NCI-H69 (cell line): ENCODE results near the gene VSX2.

Experiments used
- DNase-seq: peaks from one replicate; lab custom pipeline; 2025; lab: John Stamatoyannopoulos, UW

The VSX2 gene

DNA sequence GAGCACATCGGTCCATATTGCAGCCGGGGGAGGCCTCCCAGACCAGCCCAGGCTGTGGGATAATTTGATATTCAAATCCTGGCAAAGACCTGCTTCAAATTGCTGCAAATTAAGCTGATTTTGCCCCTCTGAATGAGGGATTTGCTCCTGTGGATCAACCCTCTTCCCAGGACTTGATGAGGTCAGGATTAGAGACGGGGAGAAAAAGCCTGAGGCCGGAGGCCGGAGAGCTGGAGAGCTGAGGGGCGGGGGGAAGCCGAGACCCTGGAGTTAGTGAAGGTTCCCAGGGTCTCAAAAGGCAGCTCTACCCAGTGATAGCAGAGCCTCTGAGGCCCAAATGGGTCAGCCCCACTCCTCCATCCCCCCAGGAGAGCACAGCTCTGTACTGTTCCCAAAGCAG, 17.5 kb upstream of the VSX2 start:
- DNase-seq = no peak

DNA sequence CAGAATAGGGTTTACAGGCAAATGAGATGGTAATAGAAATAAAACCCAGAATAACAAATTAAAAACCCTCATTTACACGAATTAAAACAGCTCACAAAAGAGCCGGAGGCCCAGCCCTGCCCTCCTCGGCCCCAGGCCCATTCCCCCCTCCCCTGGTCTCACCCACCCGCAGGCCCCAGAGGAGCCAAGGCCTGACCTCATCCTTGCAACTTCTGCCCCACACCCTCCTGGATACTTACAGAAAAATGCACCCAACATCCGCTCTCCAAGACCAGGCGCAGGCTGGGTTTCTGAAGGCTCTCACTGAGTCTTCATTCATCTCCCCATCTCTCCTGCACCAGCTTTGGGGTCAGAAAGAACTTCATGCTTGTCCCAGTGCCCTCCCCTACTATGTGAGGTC, 16.2 kb upstream of the VSX2 start:
- no peak for DNase-seq

DNA sequence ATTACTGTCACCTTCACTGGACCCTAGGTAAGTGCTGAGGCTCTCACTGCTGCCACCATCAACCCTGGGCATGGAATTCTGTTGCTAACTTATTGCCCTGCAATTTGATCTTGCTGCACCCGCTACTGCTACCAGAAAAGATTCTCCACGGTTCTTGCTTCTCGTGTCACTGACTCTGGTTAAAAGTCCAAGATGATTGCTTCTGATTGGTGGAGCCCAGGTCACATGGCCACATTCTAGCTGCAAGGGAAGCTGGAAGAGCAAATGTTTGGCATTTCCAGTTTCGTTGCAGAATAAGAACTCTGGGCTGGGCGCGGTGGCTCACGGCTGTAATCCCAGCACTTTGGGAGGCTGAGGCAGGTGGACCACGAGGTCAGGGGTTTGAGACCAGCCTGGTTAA, 7.5 kb upstream of the VSX2 start:
- DNase-seq = no peak

DNA sequence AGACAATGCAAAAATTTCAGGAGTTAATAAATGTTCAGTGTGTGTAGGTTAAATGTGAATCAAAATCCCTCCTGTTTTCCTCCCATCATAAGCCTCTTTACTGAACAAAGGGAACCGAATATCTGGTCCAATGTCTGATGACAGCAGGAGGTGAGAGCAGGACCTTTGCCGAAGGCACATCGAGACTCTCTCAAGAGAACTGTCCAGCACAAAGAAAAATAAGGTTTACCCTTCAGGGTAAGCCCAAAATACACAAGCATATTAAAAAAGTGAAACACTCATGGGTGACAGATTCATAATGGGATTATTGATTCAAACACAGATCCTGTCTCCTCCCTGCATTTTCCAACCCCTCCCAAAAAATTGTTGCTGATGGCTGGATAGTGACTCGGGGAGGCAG, 4.2 kb upstream of the VSX2 start:
- no peak for DNase-seq

DNA sequence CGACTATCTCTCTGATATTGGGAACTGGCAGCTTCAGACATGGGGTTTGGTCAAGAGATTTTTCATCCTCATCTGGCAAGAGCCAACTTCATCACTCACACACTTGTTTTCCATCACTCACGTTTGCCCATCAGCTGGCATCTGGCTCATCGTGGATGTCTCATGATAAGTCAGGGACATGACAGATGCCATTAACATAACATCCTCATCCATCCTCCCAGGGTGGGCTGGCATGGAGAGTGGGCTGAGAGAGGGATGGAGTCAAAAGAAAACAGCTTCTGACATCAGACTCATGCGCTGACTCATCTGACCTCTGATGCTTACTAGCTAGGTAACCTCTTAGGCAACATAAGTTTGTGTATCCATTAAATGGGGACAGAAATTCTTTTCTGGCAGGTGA, 1.8 kb upstream of the VSX2 start:
- DNase-seq = no peak

DNA sequence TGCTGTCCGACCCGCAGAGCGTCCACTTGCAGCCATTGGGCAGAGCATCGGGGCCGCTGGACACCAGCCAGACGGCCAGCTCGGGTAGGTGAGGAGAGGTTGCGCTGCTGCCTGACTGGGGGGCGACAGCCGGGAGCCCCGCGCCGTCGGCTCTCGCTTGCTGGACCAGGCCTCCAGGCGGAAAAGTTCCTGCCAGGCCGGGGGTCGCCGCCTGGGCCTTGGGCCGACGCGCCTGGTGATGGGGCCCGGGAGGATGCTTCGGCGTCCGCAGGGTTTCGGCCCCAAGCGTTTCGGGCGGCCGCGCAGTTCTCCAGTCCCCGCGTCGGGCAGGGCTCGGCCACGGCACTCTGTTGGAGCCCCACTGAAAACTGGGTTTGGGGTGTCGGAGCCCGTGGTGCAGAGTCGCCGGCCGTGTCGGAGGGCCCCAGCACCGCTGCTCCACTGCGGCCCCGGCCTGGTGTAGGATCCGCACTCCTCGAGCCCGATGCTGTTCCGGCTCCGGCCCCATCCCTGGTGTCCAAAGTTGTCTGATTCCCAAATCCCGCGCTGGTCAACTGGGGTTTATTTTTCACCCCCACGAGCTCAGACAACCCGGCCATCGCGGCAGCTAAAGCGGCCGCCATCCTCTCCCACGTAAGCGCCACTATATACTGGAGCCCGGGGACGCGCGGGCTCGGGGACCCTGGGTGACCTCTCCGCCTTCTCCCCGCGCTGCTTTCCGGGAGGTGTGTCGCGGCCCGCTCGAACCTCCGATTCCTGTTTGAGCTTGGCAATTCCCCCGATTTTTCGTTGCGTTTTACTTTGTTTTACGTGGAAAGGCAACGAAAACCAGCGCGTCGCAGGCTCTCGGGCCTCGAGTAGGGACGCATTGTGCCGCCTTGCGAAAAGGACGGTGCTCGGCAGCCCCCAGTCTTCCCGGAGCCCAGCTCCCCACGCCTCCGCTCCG, 872 bp downstream of the VSX2 start:
- no peak for DNase-seq

DNA sequence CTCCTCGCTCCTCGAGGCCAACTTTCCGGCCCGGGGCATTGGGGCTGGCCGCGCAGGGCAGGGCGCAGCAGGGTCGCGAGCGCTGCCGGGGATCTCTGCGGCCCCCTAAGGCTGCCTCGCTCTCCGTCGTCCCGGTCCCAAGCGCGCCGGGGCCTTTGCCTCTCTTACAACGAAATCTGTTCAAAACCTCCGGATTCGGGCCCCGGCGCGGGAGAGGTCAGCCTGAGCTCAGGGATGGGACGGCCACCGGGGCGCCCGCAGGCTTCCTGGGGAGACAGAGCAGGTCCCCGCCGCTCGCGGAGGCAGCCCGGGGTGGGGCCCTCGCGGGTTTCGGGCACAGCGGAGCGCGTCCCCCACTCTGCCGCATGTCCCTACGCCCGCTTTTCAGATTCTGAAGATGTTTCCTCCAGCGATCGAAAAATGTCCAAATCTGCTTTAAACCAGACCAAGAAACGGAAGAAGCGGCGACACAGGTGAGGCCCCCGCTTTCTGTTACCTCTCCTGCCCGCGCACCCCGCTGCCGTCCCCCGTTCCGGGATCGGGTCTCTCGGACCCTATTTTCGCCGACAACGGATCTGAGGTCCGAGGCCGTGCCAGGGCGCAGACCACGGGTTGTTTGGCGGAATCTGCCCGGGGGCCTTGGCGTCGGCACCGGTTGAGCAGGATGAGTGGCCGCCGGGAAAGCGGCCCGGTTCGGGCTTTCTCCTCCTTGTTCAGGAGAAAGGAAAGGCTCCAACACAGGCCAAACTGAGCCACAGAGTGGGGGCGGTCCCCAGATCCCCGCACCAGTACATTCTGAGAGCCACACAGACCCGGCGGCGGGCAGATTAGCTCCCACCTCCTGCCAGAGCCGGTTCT, 1.8 kb downstream of the VSX2 start:
- DNase-seq = peak; percentile 27

DNA sequence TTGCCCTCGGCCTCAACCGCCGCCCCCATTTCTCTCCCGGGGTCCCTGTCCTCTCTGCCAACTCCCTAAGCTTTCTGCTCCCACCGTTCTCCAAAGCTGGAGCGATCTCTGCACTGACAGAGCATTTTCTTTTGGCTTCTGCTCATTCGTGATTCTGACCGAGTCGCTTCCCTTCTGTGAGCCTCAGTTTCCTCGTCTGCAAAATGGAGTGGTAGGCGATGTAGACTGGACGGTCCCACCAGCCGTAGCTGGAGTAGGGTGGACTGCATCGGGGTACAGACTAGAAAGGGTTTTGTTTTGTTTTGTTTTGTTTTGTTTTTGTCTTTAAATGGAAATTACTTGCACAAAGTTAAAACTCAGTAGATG, 2.4 kb downstream of the VSX2 start:
- DNase-seq = no peak

DNA sequence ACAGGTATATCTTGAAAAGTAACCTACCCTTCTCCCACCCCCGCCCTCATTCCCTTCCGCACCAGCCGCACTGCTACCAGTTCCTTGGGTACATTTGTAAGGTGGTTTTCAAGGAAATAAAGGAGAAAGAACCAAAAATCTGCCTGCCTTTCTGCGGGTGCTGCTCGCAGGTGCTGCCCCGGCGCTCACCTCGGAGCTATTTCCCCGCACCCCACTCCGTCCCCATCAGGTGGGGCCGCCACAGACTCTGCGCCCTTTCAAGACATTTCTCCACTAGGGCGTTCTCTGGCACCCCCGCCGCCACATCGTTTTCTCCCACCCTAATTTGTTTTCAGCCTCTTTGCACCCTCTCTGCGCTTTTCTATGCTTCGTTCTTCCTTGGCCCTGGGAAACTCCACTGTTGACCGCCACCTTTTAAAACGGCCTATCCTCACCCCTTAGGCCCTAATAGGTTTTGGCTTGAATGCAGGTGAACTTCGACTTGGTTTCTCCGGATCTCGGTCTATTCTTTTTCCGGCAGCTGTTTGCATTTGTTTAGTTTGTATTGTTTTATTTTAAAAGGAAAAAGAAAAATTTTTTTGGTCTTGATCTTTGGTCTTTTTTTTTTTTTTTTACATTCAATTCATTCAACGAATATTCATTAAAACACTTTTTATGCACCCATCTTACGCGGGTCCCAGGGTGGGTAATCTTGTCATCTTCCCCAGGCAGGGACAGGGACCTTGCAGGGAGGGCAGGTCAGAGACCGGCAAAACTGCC, 3.0 kb downstream of the VSX2 start:
- DNase-seq = no peak

DNA sequence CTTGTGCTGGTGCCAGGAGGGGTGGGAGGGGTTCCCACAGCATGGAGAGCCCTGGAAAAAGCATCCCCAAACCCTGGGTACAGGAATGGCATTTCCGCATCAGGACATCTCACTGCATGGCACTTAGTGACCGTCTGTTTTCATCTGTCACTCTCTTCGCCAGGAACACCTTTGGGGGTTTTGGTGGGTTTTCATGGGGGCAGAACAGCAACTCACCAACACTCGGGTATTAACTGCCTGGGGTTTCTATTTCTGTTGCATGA, 3.5 kb downstream of the VSX2 start:
- DNase-seq = no peak

DNA sequence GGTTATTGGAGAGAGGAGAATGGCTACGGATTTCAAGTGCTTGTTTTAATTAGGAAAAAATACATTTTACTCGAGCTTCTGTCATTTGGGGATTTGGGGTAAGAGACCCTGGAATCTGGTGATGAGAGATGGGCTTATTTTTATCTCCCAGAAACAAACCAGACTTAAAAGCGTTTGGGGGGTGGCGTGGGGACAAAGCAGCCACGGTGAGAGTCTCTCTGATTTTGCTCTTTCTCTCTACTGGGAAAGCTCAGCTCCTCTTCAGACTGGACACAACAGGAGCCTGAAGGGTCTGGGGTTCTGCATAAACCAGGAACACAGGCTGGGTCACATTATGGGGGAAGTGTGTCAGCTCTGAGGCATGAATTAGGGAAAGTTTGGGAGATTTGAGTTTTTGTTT, 3.8 kb downstream of the VSX2 start:
- no peak for DNase-seq

DNA sequence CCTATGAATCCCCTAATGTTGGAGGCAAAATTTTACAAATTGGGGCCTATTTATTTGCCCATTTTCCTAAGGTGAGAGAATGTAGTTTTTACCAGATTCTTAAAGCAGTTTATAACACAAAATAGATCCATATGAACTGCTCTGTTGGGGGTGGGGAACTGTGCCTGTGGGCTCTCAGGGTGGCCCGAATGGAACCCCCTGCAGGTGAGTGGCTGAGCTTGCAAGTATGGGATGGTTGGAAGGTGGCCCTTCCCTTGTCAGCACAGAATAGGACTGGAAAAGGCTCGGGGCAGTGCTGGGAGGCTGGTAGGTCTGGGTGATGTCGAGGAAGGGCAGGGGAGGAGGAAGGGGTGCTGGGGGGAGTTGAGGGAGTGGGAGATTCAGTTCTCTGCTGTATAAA, 4.9 kb downstream of the VSX2 start:
- peak; percentile 14 for DNase-seq

DNA sequence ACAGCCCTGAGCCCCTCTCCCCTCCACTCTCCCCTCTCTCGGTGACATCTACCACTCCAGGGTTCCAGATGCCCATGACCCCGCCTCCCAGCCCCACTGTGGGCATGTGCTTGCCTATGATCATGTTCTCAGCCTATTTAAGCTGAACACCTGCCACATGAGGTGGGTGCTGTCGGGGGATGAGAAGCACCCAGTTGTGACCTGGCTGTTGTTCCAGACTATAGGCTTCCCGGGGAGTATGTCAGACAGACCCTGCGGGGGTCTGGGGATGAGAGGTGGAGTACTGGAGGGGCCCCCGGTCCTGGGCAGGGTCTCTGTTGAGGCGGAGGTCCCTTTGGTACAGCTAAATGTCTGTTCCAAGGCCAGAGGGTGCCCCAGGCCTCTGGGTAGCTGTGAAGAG, 6.0 kb downstream of the VSX2 start:
- DNase-seq = no peak

DNA sequence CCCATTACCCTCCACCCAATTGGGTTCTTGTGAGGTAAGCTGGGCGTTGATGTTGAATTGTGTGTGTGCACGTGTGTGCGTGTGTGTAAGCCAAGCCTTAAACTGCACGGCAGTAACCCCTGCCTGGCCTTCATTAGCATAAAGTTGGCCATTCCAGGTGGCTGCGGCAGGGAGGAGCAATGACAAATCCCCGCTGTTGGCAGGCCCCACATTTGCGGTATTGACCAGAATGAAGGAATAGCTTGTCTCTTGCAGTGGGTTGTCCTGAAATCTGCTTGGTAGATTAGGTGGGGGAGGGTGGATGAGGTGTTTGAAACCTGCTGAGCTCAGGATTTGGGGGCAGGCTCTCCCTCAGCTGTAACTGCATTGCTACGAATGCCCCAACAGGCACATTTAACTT, 7.3 kb downstream of the VSX2 start:
- no peak for DNase-seq

DNA sequence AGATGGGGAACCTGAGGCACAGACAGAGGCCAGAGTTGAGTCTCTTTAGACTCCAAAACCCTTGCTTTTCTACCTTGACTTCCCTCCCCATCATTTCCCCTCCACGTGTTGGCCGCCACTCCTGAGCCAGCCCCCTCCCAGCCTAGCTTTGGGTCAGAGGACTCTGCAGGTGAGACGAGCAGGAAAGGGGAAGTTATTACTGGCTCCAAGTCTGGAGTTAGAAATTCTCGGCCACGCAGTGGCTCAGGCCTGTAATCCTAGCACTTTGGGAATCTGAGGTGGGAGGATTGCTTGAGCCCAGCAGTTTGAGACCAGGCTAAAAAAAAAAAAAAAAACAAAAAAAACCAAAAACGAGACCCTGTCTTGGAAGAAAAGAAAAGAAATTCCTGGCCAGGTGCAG, 8.8 kb downstream of the VSX2 start:
- DNase-seq = no peak

DNA sequence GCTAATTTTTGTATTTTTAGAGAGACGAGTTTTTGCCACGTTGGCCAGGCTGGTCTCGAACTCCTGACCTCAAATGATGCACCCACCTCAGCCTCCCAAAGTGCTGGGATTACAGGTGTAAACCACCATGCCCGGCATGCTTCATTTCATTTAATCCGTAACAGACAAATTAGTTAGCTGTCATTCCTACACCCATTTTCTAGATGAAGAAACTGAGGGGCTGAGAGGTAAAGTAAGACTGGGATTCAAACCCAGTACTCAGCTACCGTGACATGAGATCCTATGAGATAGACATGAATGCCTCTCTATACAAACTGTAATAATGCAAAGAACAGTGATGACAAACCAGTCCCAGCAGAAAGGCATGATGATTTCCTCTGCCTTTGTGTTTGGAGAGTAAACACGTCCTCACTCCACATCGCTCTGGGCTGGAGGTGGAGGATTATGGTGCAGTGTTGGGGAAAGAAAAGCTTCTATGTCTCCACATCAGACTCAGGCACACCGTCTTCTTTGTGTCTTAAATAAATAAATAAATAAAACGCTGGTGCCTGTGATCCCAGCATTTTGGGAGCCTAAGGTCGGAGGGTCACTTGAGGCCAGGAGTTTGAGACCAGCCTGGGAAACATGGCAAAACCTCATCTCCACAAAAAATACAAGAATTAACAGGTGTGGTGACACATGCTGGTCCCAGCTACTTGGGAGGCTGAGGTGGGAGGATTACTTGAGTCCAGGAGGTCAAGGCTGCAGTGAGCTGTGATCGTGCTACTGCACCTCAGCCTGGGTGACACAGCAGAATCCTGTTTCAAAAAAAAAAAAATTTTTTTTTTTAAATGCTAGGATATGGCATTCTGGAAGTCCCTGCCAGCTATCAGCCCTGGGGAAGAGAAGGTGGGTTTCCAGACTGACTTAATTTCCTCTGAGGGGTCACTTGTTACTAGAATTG, 10.5 kb downstream of the VSX2 start:
- DNase-seq = peak; percentile 33

DNA sequence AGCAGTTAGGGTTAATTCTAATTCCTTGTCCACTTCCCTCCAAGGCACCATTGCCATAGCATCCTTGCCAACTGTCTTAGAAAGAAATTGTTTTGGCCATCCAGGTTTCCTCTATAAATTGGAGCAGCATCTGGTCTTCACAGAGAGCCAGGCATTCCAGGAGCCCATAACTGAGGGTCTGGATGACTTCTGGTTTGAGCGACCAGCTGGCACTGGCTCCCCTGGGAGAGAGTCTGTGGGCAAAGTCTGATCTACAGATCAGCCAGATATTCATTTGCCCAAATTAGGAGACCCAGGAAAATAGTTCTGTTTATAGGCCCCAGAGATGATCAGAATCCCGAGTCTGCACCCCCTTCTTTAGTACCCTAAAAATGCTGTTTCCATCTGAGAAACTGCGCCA, 16.0 kb downstream of the VSX2 start:
- peak; percentile 57 for DNase-seq

DNA sequence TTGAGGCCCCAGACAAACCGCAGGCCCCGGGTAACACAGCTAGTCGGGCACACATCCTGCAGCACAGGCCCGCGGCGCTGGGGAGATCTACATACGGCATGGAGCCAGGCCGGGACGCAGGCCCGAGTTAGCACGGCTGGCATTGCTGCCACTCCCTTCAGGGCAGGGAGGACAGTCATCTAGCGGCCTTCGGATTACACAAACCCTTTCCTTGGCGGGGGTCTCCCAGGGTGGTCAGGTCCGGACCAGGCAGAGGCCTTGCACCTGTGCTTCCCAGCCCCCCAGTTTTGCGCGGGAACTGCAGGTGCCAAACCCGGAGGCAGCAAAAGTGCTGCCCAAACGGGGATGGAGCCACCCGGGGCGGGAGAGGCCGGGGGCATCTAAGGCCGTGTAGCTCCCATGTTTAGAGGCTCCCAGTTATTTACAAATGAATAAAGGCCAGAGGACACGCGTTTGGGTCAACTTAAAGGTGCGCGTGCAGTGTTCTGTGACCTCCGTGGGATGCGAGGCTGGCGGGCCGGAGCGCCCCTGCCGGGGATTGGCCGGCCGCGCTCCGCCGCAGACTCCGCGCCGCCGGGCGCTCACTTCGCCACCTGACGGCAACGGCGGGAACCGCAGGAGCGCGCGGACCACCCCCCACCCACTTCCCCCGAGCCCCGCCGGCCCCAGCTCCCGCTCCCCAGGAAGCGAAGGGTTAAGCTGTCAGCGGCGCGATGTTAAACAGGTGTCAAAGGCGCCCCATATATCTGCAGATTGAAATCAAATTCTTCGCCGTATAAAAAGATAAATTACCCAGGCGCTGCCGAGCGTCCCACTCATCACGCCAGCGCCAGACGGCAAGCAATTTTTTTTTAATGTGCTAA, 18.1 kb downstream of the VSX2 start:
- DNase-seq = peak; percentile 88

DNA sequence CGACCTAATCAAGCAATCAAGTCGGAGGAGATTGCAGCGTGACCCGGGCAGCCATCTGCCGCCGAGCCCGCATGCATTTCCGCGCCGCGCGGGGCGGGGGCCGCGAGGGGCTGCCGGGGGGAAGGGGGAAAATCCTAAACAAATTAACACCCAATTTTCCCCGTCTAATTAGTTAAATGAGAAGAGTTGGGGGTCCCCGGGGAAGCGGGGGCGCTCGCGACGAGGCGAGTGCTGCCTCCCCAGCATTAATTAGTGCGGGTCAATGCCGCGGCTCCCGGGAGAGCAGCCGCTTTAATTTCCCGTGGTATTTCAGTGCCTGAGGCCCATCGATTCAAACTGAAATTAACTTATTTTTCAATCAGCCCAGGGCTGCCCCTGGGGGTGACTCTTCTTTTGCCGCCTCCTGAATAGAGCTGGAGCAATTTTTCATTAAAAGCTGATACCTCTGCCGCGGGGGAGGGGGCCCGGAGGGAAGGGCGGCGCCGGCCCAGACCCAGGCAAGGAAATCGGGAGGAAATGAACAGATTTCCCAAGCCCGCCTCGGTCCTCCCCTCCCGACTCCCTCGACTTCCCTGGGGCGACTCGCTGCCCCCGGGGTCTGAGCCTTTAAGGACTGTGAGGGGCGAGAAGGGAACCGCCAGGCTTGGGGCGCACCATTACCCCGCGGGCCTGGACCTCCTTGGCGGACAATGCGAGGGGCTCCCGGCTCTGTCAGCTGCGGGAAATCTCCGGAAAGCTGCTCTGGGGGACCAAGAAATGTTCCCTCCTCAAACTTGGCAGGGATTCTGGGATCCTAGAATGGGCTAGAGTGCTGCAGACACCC, 18.9 kb downstream of the VSX2 start:
- peak; percentile 87 for DNase-seq

DNA sequence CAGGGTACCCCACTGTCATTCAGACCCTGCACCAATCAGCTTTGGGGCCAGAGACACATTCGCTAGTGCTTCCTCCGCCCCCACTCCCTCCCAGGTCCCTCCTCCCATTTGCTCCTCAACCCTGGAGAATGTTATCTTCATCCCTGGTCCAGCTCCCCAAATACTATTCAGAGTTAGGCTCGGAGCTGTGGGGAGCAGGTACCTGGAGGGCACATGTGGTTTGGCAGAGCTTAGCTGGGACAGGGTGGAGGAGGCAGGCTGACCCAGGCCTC, 19.5 kb downstream of the VSX2 start:
- no peak for DNase-seq
